T47D (cell line): ENCODE data around the gene EP400.

Source experiments
- DNase-seq, 2 experiments: peaks; one replicate each; pipeline versions ENCODE4 v3.0.0 to v3.0.0-alpha.2; 2011 to 2012; ENCODE audit warnings: low read depth in 1 of 2, low spot score in 1 of 2
- JUND ChIP-seq: IDR thresholded peaks from 2 replicates; pipeline ENCODE4 v1.6.1; 2012; ENCODE audit warnings: low read depth
- in situ Hi-C: cut with HindIII; loops from 2 replicates; pipeline ENCODE4 v1.10.0; 2016; ENCODE audit warnings: low sequenced_read_pairs, low pct_unique_long_range_greater_than_20kb

The EP400 gene

DNA sequence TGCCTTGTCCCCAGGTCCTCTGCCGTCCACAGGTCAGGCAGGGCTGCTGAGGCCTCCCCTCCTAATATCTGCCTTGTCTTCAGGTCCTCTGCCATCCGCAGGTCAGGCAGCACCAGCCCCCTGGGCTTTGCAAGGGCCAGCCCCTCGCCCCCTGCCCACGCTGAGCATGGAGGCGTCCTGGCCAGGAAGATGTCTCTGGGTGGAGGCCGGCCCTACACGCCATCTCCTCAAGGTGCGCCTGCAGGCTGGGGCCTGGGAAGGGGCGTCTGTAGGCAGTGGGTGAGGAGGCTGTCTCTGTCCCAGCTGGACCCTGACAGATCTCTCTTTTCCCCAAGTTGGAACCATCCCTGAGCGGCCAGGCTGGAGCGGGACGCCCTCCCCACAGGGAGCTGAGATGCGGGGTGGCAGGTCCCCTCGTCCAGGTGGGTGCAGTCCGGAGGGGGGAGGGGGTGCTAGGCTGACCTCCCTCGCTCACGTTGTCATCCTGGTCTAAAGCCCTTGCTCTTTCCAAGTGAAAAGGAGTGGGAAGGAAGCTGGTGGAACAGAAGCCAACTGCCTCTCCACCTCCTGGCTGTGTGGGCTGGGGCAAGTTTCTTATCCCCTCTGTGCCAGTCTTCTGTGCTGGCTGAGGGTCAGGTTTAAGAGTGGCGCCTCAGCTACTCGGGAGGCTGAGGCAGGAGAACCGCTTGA is 34.6 kb upstream of the EP400 start:
- in situ Hi-C loops: no loop called here
- no peak for DNase-seq
- no peak for TF ChIP-seq JUND

DNA sequence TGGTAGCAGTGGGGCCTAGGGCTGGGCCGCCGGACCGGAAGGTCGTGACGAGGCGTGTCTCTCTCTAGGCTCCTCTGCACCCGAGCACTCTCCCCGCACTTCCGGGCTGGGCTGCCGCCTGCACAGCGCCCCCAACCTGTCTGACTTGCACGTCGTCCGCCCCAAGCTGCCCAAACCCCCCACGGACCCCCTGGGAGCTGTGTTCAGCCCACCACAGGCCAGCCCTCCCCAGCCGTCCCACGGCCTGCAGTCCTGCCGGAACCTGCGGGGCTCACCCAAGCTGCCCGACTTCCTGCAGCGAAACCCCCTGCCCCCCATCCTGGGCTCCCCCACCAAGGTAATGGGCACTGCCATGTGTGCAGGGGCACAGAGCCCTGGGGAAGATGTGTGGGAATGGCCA is 33.9 kb upstream of the EP400 start:
- DNase-seq: no peak
- TF ChIP-seq JUND: no peak
- in situ Hi-C loops: no loop called here

DNA sequence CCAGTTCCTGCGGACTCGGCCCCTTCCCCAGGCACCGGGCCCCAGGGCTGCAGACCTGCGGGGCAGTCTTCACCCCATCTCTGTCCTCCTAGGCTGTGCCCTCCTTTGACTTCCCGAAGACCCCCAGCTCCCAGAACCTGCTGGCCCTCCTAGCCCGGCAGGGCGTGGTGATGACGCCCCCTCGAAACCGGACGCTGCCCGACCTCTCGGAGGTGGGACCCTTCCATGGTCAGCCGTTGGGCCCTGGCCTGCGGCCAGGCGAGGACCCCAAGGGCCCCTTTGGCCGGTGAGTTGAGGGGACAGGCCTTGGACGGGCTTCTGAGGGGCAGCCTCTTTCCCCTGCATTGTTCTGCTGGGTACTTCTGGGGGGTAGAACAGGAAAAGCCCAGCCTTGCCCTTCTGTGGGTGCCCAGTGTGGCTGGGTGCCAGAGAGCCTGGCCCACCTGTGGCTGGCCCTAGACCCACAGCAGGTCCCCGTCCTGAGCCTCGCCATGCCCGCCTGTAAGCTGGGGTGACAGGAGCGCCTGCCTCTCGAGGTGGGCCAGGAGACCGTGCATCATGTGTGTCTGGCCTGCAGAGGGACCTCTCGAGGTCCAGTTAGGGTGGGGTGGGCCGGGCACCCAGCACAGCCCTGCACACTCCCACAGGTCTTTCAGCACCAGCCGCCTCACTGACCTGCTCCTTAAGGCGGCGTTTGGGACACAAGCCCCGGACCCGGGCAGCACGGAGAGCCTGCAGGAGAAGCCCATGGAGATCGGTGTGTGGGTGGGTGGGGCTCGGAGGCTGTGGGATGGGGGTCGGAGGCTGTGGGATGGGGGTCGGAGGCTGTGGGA is 33.2 kb upstream of the EP400 start:
- in situ Hi-C loops: no loop called here
- no peak for TF ChIP-seq JUND
- DNase-seq: no peak

DNA sequence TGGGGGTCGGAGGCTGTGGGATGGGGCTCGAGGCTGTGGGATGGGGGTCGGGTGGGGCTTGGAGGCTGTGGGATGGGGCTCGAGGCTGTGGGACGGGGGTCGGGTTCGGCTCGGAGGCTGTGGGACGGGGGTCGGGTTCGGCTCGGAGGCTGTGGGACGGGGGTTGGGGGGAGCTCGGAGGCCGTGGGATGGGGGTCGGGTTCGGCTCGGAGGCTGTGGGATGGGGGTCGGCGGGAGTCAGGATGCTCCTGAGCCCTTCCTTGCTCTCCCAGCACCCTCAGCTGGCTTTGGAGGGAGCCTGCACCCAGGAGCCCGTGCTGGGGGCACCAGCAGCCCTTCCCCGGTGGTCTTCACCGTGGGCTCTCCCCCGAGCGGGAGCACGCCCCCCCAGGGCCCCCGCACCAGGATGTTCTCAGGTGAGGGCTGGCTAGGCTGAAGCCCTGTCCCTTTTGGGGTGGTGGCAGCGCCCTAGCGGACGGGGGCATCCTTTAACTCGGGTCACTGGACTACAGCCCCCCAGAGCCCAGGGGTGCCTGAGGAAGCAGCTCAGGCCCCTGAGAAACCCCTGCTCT is 32.5 kb upstream of the EP400 start:
- TF ChIP-seq JUND: no peak
- no peak for DNase-seq
- in situ Hi-C loops: no loop called here

DNA sequence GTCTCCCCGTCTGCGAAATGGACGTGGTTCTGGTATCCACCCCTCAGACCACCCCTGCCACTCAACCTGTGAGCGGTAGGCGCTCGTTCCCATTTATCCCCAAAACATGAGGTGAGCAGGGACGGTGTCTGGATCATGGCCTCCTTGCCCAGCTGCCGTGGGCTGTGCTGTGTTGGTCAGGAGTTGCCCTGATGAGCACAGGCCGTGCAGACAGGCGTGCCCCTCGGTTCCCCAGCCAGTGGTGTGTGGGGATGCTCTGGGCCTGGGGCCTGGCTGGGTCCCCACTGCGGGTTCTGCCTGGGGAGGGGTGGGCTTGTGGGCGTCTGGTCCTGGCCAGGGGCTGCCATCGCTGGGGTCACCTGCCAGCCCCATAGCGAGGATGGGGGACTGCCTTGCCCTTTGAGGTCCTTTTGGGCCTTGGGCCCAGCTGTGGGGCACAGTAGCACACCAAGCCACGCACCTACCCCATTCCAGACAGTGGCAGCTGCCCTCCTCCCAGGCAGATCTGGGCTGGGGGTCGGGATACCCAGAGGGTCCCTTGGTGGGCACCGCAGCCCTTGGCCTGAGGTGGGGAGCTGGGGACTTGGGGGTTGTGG is 31.9 kb upstream of the EP400 start:
- in situ Hi-C loops: no loop called here
- no peak for DNase-seq
- no peak for TF ChIP-seq JUND

DNA sequence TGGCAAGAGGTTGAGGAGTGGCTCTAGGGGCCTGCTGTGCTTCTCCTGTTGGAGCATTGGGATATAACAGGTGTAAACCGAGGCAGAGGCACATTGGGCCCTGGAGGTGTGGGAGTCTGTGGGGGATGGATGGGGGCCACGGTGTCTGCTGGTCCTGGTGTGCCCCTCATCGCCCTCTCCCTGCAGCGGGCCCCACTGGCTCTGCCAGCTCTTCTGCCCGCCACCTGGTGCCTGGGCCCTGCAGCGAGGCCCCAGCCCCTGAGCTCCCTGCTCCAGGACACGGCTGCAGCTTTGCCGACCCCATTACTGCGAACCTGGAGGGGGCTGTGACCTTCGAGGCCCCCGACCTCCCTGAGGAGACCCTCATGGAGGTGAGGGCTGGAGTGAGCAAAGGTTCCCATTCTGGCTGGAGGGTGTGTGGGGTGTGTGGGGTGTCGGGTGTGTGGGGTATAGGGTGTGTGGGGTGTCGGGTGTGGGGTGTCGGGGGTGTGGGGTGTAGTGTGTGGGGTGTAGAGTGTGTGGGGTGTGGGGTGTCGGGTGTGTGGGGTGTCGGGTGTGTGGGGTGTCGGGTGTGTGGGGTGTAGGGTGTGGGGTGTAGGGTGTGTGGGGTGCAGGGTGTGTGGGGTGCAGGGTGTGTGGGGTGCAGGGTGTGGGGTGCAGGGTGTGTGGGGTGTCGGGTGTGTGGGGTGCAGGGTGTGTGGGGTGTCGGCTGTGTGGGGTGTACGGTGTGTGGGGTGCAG is 31.3 kb upstream of the EP400 start:
- DNase-seq: no peak
- TF ChIP-seq JUND: no peak
- in situ Hi-C loops: no loop called here

DNA sequence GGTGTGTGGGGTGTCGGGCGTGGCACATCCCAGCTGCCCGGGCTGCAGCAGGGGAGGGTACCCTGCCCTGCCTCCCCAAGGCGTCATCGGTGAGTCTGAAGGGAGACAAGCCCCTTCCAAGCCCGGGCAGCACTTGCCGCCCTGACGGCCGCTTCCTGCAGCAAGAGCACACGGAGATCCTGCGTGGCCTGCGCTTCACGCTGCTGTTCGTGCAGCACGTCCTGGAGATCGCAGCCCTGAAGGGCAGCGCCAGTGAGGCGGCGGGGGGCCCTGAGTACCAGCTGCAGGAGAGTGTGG is 30.7 kb upstream of the EP400 start:
- no peak for DNase-seq
- in situ Hi-C loops: no loop called here
- no peak for TF ChIP-seq JUND

DNA sequence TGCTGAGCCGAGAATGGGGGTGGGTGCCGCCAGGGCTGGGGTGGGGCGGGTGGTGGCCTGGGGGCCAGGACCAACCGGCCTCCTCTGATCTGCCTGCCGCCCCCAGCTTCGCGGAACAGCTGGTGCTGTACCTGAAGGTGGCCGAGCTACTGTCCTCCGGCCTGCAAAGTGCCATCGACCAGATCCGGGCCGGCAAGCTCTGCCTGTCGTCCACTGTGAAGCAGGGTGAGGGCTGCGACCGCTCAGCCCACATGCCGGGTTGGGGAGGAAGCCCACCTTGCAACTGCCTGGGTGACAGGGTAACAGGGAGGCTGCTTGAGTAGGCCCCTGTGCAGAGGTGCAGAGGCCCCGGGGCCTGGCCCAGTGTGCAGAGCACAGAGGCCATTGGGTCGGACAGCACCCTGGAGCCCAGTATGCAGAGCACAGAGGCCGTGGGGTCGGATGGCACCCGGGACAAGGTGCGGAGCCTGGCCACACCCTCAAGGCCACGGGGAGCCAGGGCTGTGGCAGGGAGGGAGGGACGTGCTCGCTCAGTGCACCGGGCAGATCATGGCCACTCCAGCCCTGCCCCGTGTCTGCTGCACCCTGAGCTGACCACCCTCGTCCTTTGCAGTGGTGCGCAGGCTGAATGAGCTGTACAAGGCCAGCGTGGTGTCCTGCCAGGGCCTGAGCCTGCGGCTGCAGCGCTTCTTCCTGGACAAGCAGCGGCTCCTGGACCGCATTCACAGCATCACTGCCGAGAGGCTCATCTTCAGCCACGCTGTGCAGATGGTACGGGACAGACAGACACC is 30.2 kb upstream of the EP400 start:
- in situ Hi-C loops: no loop called here
- DNase-seq: no peak
- no peak for TF ChIP-seq JUND

DNA sequence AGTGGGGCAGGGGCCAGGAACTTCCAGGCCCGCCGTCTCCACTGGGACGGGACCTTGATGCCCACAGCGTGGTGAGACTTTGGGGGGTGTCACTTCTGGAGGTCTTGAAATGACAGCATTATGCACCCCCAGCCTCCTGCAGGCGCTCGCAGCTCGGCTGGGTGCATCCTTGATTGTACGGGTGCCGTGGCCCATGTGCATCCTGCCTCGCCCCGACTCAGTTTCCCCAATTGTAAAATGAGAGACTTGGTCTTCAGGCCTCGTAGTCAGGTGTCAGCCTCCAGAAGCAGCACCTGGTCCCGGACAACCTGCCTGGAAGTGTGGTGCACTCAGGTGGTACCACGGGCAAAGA is 29.6 kb upstream of the EP400 start:
- TF ChIP-seq JUND: no peak
- no peak for DNase-seq
- in situ Hi-C loops: no loop called here

DNA sequence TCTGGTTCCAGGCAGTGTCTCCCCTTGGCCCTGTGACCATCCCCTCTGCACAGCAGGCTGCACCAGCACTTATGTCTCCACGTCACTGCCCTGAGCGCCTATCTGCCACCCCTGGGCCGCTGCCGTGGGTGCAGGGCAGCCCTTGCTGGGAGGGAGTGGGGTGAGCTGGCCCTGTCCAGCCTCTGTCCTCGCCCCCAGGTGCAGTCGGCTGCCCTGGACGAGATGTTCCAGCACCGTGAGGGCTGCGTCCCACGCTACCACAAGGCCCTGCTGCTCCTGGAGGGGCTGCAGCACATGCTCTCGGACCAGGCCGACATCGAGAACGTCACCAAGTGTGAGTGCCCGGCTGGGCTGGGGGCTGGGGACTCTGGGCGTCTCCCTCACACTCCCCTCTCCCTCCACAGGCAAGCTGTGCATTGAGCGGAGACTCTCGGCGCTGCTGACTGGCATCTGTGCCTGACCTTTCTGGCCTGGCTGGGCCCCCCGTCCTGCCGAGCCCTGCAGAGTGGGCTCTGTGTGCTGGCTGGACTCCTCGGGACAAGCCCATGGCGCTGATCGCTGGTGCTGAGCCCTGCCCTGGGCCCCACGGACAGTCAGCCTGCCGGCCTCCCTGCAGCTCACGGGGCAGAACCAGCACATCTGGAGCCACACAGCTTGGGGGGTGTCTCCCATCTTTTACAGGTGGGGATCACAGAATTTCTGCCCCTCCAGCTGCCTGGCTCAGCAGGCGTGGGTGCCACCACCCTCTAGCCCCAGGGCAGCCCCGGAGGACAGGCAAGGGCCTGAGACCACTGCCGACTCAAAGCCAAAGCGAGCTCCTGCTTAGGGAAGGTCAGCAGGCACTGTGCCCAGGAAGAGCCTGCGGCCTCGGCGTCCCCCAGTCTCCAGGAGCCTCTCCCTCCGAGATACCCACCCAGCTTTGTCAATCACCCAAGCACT is 28.6 kb upstream of the EP400 start:
- in situ Hi-C loops: no loop called here
- no peak for TF ChIP-seq JUND
- no peak for DNase-seq
